ENCODE results near the gene KBTBD12.

DNA sequence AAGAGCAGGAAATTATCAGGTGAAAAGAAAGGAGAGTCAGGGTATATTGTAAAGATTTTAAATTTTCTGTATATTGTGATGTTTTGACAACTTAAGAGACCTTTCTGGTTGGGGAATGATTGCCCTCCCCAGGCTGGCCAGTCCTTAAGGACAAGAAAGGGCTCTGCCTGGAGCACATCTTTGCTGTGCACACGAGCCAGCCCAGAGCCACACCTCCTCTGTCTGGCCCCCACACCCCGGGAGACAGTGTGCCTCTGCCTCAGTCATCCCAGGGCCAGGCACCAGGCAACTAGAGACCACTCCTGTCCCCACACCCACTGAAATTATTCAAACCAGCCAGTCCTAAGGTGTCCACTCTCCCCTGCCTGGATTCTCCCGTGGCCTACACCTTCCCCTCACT, 67.1 kb downstream of the KBTBD12 start:
- TF ChIP-seq POLR2A (IDR thresholded peaks at IDR 0.05), result no peak
- no peak for TF ChIP-seq EP300 (IDR thresholded peaks at IDR 0.05)
- TF ChIP-seq, protein P1, sequence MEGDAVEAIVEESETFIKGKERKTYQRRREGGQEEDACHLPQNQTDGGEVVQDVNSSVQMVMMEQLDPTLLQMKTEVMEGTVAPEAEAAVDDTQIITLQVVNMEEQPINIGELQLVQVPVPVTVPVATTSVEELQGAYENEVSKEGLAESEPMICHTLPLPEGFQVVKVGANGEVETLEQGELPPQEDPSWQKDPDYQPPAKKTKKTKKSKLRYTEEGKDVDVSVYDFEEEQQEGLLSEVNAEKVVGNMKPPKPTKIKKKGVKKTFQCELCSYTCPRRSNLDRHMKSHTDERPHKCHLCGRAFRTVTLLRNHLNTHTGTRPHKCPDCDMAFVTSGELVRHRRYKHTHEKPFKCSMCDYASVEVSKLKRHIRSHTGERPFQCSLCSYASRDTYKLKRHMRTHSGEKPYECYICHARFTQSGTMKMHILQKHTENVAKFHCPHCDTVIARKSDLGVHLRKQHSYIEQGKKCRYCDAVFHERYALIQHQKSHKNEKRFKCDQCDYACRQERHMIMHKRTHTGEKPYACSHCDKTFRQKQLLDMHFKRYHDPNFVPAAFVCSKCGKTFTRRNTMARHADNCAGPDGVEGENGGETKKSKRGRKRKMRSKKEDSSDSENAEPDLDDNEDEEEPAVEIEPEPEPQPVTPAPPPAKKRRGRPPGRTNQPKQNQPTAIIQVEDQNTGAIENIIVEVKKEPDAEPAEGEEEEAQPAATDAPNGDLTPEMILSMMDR (IDR thresholded peaks at IDR 0.05), result no peak

All from tibial nerve (tissue), 4 donors.